ENCODE results near the gene THADA. TPM values are rescaled to one million over a fixed set of nuclear protein-coding genes. Genes with fewer than 3 reads are reported as not detected.

The THADA gene
- total RNA-seq, 1 experiment from 2014 or later: 20.1 TPM

DNA sequence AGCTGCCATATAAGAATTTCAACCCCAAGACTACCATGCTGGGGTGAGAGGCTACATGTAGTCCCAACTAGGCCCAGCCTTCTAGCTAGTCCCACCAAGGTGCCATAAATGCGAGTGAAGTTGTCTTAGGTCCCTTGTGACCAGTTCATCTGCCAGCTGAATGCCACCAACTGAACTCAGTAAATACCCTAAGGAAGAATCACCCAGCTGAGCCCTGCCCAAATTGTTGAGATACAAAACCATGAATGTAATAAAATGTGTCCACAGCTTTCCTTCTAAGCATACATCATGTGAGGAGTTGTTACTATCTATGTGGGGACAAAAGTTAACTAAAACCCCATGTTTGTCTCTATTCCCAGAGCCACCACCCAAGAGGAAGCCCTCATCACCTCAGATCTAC, 70.3 kb downstream of the THADA start:
- Histone ChIP-seq H4K8ac (replicated peaks; ENCODE audit: insufficient read length, low read depth, low read length) (no peak overlapping the region), H2BK12ac (ENCODE audit: insufficient read length, low read depth, low read length) (no peak overlapping the region), H3K23ac (ENCODE audit: insufficient read length, low read depth, low read length) (no peak overlapping the region), H3T11ph (ENCODE audit: low read length) (no peak overlapping the region), H2BK5ac (ENCODE audit: insufficient read length, low read length) (no peak overlapping the region), H3K9ac (ENCODE audit: extremely low read depth, insufficient read length, low read length) (no peak overlapping the region), H2BK15ac (ENCODE audit: low read depth, low read length) (no peak overlapping the region), H3K4me2 (ENCODE audit: insufficient read depth, insufficient read length, low read length) (no peak overlapping the region), H2BK20ac (ENCODE audit: low read depth, low read length, poor library complexity, severe bottlenecking) (no peak overlapping the region), H2BK120ac (ENCODE audit: low read depth, low read length, poor library complexity, severe bottlenecking) (no peak overlapping the region), H4K91ac (ENCODE audit: insufficient read length, low read depth, low read length) (no peak overlapping the region), H2AFZ (ENCODE audit: low read length) (no peak overlapping the region), H3K27ac (ENCODE audit: insufficient read length, low read depth, low read length) (no peak overlapping the region), H2AK5ac (ENCODE audit: insufficient read length, low read length) (no peak overlapping the region), H4K5ac (ENCODE audit: insufficient read length, low read depth, low read length) (no peak overlapping the region), H3K4me1 (ENCODE audit: insufficient read depth, low read length) (no peaks in the 10 kb centered on the region), H3K79me2 (ENCODE audit: insufficient read depth, low read length) (no peaks in the 10 kb centered on the region), H3K27me3 (ENCODE audit: insufficient read depth, low read length) (no peaks in the 10 kb centered on the region), H3K18ac (ENCODE audit: insufficient read length, low read depth, low read length) (no peak overlapping the region), H3K9me3 (ENCODE audit: control insufficient read depth, low read depth, low read length) (no peaks in the 10 kb centered on the region), H4K20me1 (ENCODE audit: control insufficient read depth, insufficient read depth, insufficient read length) (no peaks in the 10 kb centered on the region), H3K79me1 (ENCODE audit: insufficient read depth, low read depth, low read length, poor library complexity, severe bottlenecking) (no peaks in the 10 kb centered on the region), H3K14ac (ENCODE audit: insufficient read depth, low read length) (no peak overlapping the region), H3K4ac (ENCODE audit: low read depth, low read length) (no peak overlapping the region), H3K23me2 (ENCODE audit: insufficient read length, low read depth, low read length, poor library complexity, severe bottlenecking) (no peaks in the 10 kb centered on the region), H3K56ac (ENCODE audit: insufficient read length, low read depth, low read length) (no peak overlapping the region)
- TF ChIP-seq CTCF (conservative IDR thresholded peaks at IDR 0.05): no peak
- H3K27ac Mint-ChIP-seq: no peak overlapping the region
- H3K36me3 Mint-ChIP-seq (ENCODE audit: insufficient read depth in 1 of 3, low read depth in 3 of 3): peaks cover 10 to 15% (median 11%) of the 10 kb centered on the region in 3 experiments; a peak in 6 of 7 replicates
- H3K4me3 Mint-ChIP-seq: no peak overlapping the region
- no peak for DNase-seq
- no peaks in the 10 kb centered on the region for H3K4me1 Mint-ChIP-seq
- no peaks in the 10 kb centered on the region for H3K9me3 Mint-ChIP-seq
- WGBS (ENCODE audit: extremely low coverage, insufficient read length, low lambda C conversion rate): no CpG with 5 or more reads among the region's 1 CpG
- no peaks in the 10 kb centered on the region for H3K27me3 Mint-ChIP-seq (ENCODE audit: low read depth)

All from H9 (cell line).